ENCODE measurements around the gene MRPL14. TPM values are rescaled to one million over a fixed set of nuclear protein-coding genes. Genes with fewer than 3 reads are reported as not detected.
"Not testable (repeated sequence)": the region's sequence is repeated elsewhere in the genome, so short reads cannot be mapped to it uniquely, and the experiment has no call there.

MRPL14 gene
- total and polyA plus RNA-seq, 4 donors, result 34.6 to 118 (median 40.9) TPM

- DNase-seq (ENCODE audit: low spot score), result no peak
- H3K9me3 ChIP-seq (ENCODE audit: control insufficient read depth in 4 of 4, low read length in 3 of 4), result no peaks in the 10 kb centered on the region
- H3K36me3 ChIP-seq (ENCODE audit: control insufficient read depth in 4 of 4, insufficient read depth in 3 of 4, low read depth in 1 of 4, low read length in 3 of 4), result no peaks in the 10 kb centered on the region
- TF ChIP-seq TAF1 (conservative IDR thresholded peaks at IDR 0.05), result no peak
- TF ChIP-seq FOXA2 (IDR thresholded peaks at IDR 0.05), result no peak
- TF ChIP-seq YY1 (IDR thresholded peaks at IDR 0.05), result no peak
- TF ChIP-seq, protein P1, sequence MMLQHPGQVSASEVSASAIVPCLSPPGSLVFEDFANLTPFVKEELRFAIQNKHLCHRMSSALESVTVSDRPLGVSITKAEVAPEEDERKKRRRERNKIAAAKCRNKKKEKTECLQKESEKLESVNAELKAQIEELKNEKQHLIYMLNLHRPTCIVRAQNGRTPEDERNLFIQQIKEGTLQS (IDR thresholded peaks at IDR 0.05), result no peak
- TF ChIP-seq HNF4A (conservative IDR thresholded peaks at IDR 0.05), result no peak
- TF ChIP-seq GABPA (IDR thresholded peaks at IDR 0.05 in 1 of 2, conservative IDR thresholded peaks at IDR 0.05 in 1 of 2), result no peak
- TF ChIP-seq SP1 (IDR thresholded peaks at IDR 0.05), result no peak
- no peak for TF ChIP-seq JUND (IDR thresholded peaks at IDR 0.05)
- no peak for TF ChIP-seq FOXA1 (IDR thresholded peaks at IDR 0.05)
- TF ChIP-seq HNF4G (IDR thresholded peaks at IDR 0.05), result no peak
- no peak for TF ChIP-seq RAD21 (IDR thresholded peaks at IDR 0.05)
- TF ChIP-seq, protein P2, sequence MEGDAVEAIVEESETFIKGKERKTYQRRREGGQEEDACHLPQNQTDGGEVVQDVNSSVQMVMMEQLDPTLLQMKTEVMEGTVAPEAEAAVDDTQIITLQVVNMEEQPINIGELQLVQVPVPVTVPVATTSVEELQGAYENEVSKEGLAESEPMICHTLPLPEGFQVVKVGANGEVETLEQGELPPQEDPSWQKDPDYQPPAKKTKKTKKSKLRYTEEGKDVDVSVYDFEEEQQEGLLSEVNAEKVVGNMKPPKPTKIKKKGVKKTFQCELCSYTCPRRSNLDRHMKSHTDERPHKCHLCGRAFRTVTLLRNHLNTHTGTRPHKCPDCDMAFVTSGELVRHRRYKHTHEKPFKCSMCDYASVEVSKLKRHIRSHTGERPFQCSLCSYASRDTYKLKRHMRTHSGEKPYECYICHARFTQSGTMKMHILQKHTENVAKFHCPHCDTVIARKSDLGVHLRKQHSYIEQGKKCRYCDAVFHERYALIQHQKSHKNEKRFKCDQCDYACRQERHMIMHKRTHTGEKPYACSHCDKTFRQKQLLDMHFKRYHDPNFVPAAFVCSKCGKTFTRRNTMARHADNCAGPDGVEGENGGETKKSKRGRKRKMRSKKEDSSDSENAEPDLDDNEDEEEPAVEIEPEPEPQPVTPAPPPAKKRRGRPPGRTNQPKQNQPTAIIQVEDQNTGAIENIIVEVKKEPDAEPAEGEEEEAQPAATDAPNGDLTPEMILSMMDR (IDR thresholded peaks at IDR 0.05; ENCODE audit: low read depth, low read length, missing input control), result no peak
- no peak for TF ChIP-seq EGR1 (IDR thresholded peaks at IDR 0.05; ENCODE audit: low read depth in 2 of 2)
- TF ChIP-seq NR2F2 (IDR thresholded peaks at IDR 0.05), result no peak
- H3K27ac ChIP-seq (ENCODE audit: low read depth in 1 of 2, low read length in 2 of 2), result no peak overlapping the region
- H3K4me1 ChIP-seq (ENCODE audit: control insufficient read depth in 4 of 4, insufficient read depth in 4 of 4, low read length in 3 of 4), result peaks cover 3 to 20% (median 17%) of the 10 kb centered on the region in 4 donors
- H3K9ac ChIP-seq (ENCODE audit: low read depth in 1 of 2, low read length in 2 of 2), result no peak overlapping the region
- 94% methylated on average over 5 of the region's 5 CpGs for WGBS
- H3K4me3 ChIP-seq (ENCODE audit: low read depth in 1 of 3, low read length in 3 of 3), result no peak overlapping the region
- H3K27me3 ChIP-seq (ENCODE audit: control insufficient read depth in 4 of 4, insufficient read depth in 4 of 4, low read length in 3 of 4), result no peaks in the 10 kb centered on the region
These were observed 34.2 kb downstream of the MRPL14 start for GRCh38 chr6:44093066-44093465.

DNA sequence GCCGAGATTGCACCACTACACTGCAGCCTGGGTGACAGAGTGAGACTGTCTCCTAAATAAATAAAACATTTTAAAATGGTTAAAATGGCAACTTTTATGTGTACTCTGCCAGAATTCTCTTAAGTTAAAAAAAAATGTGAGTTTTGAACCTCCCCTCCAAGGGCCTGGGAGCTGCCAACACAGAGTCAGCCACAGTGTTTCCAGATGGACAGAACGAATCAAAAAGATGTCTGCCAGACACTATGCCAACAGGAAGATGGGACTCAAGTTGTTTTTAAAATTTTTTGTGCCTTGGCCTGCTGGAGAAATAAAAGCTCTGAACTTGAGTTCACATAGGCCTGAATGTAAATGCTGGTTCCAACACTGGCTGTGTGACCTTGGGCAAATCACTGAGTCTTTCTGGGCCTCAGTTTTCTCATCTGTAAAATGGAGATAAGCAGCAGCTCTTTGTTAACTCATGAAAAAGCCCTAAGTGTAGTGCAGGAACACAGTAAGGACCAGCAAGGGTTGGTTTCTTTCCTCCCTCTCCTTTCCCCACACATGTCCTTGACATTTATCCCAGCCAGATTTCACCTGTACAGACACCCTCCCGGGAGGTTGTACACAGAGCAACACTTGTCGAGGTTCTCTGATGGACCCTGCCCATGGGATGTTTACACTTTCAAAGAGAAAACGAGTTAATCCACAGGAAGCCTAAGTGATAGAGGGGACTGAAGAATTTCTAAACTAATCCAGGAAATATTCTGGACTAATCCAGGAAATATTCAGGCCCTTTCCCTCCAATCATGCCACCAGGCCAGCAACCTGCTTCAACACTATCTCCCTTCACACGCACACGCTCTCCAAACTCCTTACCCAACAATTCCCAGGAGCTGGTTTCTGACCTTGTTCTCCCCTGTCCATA lies 35.0 kb downstream of the MRPL14 start:
- no peaks in the 10 kb centered on the region for H3K36me3 ChIP-seq (ENCODE audit: control insufficient read depth in 4 of 4, insufficient read depth in 3 of 4, low read depth in 1 of 4, low read length in 3 of 4)
- H3K4me3 ChIP-seq (ENCODE audit: low read depth in 1 of 3, low read length in 3 of 3), result no peak overlapping the region
- H3K4me1 ChIP-seq (ENCODE audit: control insufficient read depth in 4 of 4, insufficient read depth in 4 of 4, low read length in 3 of 4), result peaks cover 3 to 23% (median 19%) of the 10 kb centered on the region in 4 donors
- WGBS, result 55% methylated on average over 7 of the region's 7 CpGs
- H3K9me3 ChIP-seq (ENCODE audit: control insufficient read depth in 4 of 4, low read length in 3 of 4), result no peaks in the 10 kb centered on the region
- peak overlapping the region in 1 of 2 donors; percentile 37 for H3K27ac ChIP-seq (ENCODE audit: low read depth in 1 of 2, low read length in 2 of 2)
- no peaks in the 10 kb centered on the region for H3K27me3 ChIP-seq (ENCODE audit: control insufficient read depth in 4 of 4, insufficient read depth in 4 of 4, low read length in 3 of 4)
- H3K9ac ChIP-seq (ENCODE audit: low read depth in 1 of 2, low read length in 2 of 2), result no peak overlapping the region
- no peak for DNase-seq (ENCODE audit: low spot score)
- TF ChIP-seq GABPA (IDR thresholded peaks at IDR 0.05 in 1 of 2, conservative IDR thresholded peaks at IDR 0.05 in 1 of 2) (no peak), FOXA2 (IDR thresholded peaks at IDR 0.05) (peak; percentile 48), HNF4A (conservative IDR thresholded peaks at IDR 0.05) (peak in 1 of 2 donors; percentile 21), RAD21 (IDR thresholded peaks at IDR 0.05) (no peak)

GRCh38 chr6:44091356-44091755 lies 35.9 kb downstream of the MRPL14 start:
- H3K4me3 ChIP-seq (ENCODE audit: low read depth in 1 of 3, low read length in 3 of 3); H3K36me3 ChIP-seq (ENCODE audit: control insufficient read depth in 4 of 4, insufficient read depth in 3 of 4, low read depth in 1 of 4, low read length in 3 of 4): not testable (repeated sequence)
- WGBS, result 95% methylated on average over 3 of the region's 3 CpGs

More at GRCh38 chr6:44091356-44091755, 35.9 kb downstream of the MRPL14 start:
- H3K27me3 ChIP-seq (ENCODE audit: control insufficient read depth in 4 of 4, insufficient read depth in 4 of 4, low read length in 3 of 4); H3K9ac ChIP-seq (ENCODE audit: low read depth in 1 of 2, low read length in 2 of 2); DNase-seq (ENCODE audit: low spot score); H3K27ac ChIP-seq (ENCODE audit: low read depth in 1 of 2, low read length in 2 of 2); H3K9me3 ChIP-seq (ENCODE audit: control insufficient read depth in 4 of 4, low read length in 3 of 4): not testable (repeated sequence)
- peaks cover 6 to 29% (median 23%) of the 10 kb centered on the region in 4 donors for H3K4me1 ChIP-seq (ENCODE audit: control insufficient read depth in 4 of 4, insufficient read depth in 4 of 4, low read length in 3 of 4)

Data from liver (tissue), 9 donors.